ENCODE data around the gene WDR45B.

Gene WDR45B

DNA sequence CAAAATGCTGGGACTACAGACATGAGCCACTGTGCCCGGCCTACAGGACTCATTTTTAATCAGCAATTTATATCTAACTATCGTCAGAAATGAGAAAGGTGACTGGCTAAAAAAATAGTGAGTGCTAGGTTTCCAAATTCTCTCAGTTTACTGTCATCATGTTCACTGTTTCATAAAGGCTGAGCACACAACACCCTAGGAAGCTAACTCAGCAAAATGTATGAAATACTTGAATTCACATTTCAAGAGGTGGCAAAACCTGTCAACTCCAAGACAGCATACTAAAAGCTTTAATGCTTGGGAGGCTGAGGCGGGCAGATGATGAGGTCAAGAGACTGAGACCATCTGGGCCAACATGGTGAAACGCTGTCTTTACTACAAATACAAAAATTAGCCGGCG, 16.7 kb downstream of the WDR45B start:
- H3K4me3 Mint-ChIP-seq: no peak overlapping the region
- H3K9me3 Mint-ChIP-seq: peaks cover under 1% of the 10 kb centered on the region
- peaks cover 55% of the 10 kb centered on the region for H3K36me3 Mint-ChIP-seq
- ATAC-seq: no peak
- peaks cover 23% of the 10 kb centered on the region for H3K4me1 Mint-ChIP-seq
- no peaks in the 10 kb centered on the region for H3K27me3 Mint-ChIP-seq
- H3K27ac Mint-ChIP-seq: no peak overlapping the region

DNA sequence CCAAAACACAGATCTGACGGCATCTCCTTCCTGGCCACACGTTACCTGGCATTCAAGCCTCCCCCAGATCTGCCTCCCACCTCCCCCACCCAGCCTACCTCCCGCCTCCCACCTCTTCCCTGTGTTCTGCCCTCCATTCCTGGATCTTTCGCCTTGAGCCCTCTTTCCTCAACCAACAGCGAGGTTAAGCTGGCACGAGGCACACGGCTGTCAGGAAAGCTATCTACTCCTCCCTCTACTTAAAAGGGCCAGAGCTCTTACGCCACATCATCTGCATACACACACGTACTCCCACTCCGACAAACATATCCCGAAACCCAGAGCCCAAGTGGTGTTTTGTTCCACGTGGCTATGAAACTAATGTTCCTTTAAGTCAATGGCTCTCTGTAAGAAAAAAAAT, 18.0 kb downstream of the WDR45B start:
- ATAC-seq: no peak
- H3K36me3 Mint-ChIP-seq: peaks cover 55% of the 10 kb centered on the region
- H3K9me3 Mint-ChIP-seq: no peaks in the 10 kb centered on the region
- no peaks in the 10 kb centered on the region for H3K27me3 Mint-ChIP-seq
- H3K4me1 Mint-ChIP-seq: peaks cover 19% of the 10 kb centered on the region
- no peak overlapping the region for H3K4me3 Mint-ChIP-seq
- no peak overlapping the region for H3K27ac Mint-ChIP-seq

DNA sequence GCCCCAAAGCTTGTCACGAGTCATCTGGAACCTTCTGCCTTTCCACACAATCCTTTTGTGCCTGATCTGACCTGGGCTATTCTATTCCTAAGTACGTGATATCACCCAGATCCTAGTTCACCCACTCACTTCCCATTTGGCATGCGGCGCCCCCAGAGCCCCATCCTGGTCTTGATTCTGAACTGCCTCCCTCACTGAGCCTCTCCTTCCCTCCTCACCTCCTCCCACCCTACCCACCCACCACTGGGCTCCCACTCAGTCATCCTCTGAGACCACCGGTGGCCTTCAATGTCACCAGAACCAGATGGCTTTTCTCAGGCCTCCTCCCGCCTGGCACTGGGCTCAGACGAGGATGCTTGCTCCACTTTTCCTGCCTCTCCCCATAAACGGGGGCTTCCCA, 18.5 kb downstream of the WDR45B start:
- Mint-ChIP-seq H3K4me3 (no peak overlapping the region), H3K36me3 (peaks cover 58% of the 10 kb centered on the region), H3K27me3 (no peaks in the 10 kb centered on the region), H3K9me3 (no peaks in the 10 kb centered on the region), H3K4me1 (peaks cover 15% of the 10 kb centered on the region), H3K27ac (no peak overlapping the region)
- ATAC-seq: no peak

DNA sequence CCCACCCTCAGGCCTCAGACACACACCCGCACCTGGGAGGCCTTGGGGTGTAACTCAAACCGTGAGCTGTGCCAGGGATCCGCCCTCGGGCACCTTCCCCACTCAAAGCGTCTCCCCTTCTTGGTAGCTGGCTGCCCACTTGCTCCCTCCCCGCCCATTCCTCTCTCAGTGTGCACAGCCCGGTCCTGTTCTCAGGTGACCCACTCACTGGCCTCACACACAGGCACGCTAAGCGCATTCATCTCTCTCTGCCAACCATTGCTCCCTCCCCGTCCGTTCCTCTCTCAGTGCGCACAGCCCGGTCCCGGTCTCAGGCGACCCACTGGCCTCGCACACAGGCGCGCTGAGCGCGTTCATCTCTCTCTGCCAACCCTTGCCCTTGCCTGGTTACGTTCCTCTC, 20.8 kb downstream of the WDR45B start:
- no peak overlapping the region for H3K27ac Mint-ChIP-seq
- no peak overlapping the region for H3K4me3 Mint-ChIP-seq
- H3K4me1 Mint-ChIP-seq: no peaks in the 10 kb centered on the region
- ATAC-seq: no peak
- peaks cover 52% of the 10 kb centered on the region for H3K36me3 Mint-ChIP-seq
- no peaks in the 10 kb centered on the region for H3K27me3 Mint-ChIP-seq
- no peaks in the 10 kb centered on the region for H3K9me3 Mint-ChIP-seq

DNA sequence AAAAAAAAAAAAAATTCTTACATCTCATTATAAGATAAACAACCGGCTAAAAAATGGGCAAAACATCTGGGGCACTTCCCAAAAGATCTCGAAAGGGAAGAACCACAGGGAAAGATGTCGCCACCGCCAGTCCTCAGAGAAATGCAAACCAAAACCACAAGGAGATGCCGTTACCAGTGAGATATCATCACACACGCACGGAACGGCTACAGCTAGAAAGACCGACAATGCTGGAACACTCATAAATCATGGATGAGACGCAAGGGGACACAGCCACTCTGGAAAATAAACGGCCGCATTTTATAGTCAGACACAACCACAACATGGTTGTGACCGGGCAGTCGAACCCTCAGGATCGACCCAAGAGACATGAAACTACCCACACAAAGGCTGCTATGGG, 24.5 kb downstream of the WDR45B start:
- no peak overlapping the region for H3K27ac Mint-ChIP-seq
- no peaks in the 10 kb centered on the region for H3K9me3 Mint-ChIP-seq
- H3K4me1 Mint-ChIP-seq: no peaks in the 10 kb centered on the region
- no peak for ATAC-seq
- H3K27me3 Mint-ChIP-seq: no peaks in the 10 kb centered on the region
- no peak overlapping the region for H3K4me3 Mint-ChIP-seq
- peaks cover 62% of the 10 kb centered on the region for H3K36me3 Mint-ChIP-seq

DNA sequence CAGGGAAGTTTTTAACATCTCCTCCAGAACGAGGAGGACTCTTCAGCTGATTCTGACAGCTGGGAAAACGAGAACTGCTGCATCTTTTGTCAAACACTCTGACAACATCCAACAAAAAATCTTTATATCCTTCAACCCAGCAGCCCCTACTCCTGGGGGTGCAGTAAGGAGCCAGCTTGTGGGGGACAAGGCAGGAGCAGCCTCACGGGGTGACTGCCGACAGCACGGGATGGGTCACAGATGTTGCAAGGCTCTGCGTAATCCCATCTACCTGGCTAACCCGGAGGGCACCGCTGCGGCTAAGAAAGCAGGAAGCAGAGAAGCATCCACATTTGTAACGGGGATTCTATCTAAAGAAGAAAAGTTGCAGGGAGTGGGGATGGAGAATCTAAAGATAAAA, 28.6 kb downstream of the WDR45B start:
- no peak overlapping the region for H3K27ac Mint-ChIP-seq
- H3K9me3 Mint-ChIP-seq: no peaks in the 10 kb centered on the region
- H3K4me1 Mint-ChIP-seq: no peaks in the 10 kb centered on the region
- H3K27me3 Mint-ChIP-seq: no peaks in the 10 kb centered on the region
- H3K4me3 Mint-ChIP-seq: no peak overlapping the region
- peaks cover 64% of the 10 kb centered on the region for H3K36me3 Mint-ChIP-seq
- no peak for ATAC-seq

DNA sequence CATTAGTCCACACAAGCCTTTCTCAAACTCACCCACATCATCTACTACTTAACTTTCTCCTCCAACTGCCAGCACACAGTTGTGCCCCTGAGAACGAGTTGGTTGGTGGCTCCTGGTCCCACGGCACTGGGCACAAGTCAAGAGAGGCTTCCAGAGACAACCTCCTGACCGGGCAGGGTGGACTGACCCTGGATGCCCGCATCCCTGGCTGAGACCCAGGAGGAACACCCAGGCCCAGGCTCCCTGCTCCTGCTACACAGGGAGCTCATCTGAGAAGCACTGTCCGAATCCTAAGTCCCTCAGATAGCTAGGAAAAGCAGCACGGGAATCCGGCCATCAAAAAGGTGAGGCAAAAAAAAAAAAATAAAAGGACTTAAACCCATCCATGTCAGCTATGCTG, 29.0 kb downstream of the WDR45B start:
- H3K27me3 Mint-ChIP-seq: no peaks in the 10 kb centered on the region
- no peak for ATAC-seq
- H3K4me1 Mint-ChIP-seq: no peaks in the 10 kb centered on the region
- no peaks in the 10 kb centered on the region for H3K9me3 Mint-ChIP-seq
- H3K27ac Mint-ChIP-seq: no peak overlapping the region
- peaks cover 66% of the 10 kb centered on the region for H3K36me3 Mint-ChIP-seq
- H3K4me3 Mint-ChIP-seq: no peak overlapping the region

DNA sequence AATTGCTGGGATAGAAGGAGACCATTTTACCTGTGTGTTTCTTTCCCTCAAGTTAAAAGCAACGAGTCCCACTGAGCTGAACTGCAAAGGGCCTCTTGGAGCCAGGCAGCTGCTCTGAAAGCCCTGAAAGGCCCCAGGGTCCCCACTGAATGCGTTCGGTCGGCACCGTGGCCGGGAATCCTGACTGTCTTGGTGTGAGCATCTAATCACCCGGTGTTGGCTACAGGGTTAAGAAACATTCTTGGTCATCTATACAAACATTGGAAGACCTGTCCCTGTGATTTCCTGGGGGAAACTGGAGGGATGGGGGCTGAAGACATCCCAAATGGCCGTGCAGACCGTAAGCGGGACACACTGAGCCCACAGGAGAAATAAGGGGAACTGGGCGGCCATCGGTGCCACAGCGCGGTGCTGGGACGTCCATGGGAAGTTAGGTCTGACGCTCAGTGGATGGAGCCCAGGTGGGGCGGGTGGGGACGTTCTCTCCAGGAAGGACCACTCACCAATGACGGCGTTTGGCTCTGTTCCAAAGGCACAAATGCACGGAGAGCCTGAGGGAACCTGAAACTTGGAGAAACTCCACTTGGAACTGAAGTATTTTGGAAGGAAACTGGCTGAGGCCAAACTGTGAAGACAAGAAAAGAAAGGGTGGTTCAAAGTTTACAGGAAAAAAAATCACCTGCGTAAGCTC, 32.1 kb downstream of the WDR45B start:
- H3K27me3 Mint-ChIP-seq: no peaks in the 10 kb centered on the region
- H3K4me3 Mint-ChIP-seq: no peak overlapping the region
- peaks cover 79% of the 10 kb centered on the region for H3K36me3 Mint-ChIP-seq
- H3K27ac Mint-ChIP-seq: no peak overlapping the region
- H3K9me3 Mint-ChIP-seq: no peaks in the 10 kb centered on the region
- no peaks in the 10 kb centered on the region for H3K4me1 Mint-ChIP-seq
- no peak for ATAC-seq

DNA sequence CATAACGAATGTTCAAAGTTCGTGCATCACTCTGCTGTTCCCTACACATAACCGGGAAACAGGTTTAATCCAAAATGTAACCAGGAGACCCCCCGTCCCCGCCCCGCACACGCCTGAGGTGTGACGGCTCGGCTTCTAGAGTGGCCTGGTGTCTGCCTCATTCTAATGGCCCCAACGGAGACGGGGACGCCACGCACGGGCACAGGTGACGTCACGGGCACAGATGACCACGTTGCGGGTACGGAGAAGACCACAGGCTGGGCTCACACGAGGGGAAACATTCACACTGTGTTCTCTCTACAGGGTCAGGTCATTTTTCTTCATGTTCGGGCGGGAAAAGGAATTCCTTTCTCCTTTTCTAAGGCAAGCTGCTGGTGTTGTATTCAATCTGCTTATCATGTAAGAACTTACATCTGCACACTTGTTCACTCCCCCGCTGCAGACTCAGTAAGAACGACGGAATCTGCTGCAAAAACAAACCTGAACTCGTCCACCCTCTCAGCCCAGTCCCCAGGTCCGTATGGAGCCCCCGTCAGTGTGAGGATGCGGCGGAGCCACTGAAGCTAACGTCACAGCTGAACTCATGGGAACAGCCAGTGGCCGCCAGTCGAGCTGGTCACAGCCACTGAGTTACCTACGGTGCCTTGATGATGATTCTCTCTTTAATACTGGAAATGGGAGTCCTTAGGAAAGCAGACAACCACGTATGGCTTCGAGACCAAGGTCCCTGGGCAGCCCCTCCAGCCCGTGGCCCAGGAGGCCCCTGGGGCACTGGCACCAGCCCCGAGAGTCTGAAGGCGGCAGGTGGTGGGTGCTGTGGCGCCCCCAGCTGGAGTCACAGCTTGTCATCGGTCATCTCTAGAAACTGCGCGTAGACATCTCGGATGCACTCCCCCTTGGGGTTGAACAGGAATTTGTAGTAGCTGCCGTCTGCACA, 32.9 kb downstream of the WDR45B start:
- Mint-ChIP-seq H3K27ac (no peak overlapping the region), H3K4me1 (no peaks in the 10 kb centered on the region), H3K9me3 (no peaks in the 10 kb centered on the region), H3K4me3 (no peak overlapping the region), H3K27me3 (no peaks in the 10 kb centered on the region), H3K36me3 (peaks cover 76% of the 10 kb centered on the region)
- no peak for ATAC-seq

DNA sequence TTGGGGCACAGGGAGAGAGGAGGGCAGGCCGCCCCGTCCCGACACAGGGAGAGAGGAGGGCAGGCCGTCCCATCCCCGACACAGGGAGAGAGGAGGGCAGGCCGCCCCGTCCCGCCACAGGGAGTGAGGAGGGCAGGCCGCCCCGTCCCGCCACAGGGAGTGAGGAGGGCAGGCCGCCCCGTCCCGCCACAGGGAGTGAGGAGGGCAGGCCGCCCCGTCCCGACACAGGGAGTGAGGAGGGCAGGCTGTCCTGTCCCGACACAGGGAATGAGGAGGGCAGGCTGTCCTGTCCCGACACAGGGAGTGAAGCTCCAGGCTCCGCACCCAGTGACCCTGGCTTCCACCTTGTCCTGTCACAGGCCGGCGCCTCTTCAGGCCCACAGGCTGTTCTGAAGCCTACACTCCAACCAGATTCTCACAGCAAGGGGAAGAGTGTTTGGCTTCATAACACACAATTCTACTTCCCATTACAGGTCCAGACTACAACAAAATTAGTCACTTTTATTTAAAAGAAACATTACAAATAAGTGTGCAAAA, 34.1 kb downstream of the WDR45B start:
- H3K27ac Mint-ChIP-seq: no peak overlapping the region
- H3K4me1 Mint-ChIP-seq: no peaks in the 10 kb centered on the region
- H3K4me3 Mint-ChIP-seq: no peak overlapping the region
- H3K27me3 Mint-ChIP-seq: no peaks in the 10 kb centered on the region
- peaks cover 76% of the 10 kb centered on the region for H3K36me3 Mint-ChIP-seq
- no peak for ATAC-seq
- no peaks in the 10 kb centered on the region for H3K9me3 Mint-ChIP-seq

DNA sequence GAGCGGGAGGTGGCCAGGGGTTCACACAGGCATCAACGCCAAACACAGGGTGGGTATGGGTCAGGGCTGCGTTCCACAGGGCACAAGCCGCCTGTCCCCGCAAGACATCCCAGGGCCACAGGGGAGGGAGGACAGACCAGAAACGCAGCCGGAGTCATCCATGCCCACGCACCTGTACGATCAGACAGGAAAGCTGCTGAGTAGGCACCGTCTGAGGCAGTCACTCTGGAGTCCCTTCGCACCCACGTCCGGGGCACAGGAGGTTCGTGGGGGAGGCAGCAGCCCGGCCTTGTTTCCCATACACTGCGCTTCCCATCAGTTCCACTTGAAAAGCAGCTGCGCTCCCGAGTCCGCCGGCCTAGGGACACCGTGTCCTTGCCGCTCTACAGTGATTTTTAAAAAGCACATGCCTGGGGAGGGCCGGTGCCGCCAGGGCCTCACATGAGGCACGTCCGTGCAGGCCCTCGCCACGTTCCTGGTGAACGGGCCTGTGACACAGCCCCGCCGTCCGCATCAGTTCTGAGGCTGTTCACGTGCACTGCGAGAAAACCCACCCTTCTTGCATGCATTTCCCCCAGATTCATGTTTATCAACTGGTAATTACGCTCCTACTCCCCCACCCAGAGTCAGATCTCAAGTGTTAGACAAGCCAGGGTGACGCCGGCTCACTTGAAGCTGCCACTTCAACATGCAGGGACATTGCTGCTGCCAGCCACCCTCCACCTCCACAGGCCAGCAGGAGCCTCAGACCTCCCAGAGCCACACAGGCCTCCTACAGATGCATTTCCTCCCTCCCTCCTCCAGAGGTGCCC, 34.8 kb downstream of the WDR45B start:
- Mint-ChIP-seq H3K9me3 (no peaks in the 10 kb centered on the region), H3K27ac (peak overlapping the region; percentile 19), H3K36me3 (peaks cover 76% of the 10 kb centered on the region), H3K4me1 (no peaks in the 10 kb centered on the region), H3K27me3 (no peaks in the 10 kb centered on the region), H3K4me3 (no peak overlapping the region)
- ATAC-seq: no peak

DNA sequence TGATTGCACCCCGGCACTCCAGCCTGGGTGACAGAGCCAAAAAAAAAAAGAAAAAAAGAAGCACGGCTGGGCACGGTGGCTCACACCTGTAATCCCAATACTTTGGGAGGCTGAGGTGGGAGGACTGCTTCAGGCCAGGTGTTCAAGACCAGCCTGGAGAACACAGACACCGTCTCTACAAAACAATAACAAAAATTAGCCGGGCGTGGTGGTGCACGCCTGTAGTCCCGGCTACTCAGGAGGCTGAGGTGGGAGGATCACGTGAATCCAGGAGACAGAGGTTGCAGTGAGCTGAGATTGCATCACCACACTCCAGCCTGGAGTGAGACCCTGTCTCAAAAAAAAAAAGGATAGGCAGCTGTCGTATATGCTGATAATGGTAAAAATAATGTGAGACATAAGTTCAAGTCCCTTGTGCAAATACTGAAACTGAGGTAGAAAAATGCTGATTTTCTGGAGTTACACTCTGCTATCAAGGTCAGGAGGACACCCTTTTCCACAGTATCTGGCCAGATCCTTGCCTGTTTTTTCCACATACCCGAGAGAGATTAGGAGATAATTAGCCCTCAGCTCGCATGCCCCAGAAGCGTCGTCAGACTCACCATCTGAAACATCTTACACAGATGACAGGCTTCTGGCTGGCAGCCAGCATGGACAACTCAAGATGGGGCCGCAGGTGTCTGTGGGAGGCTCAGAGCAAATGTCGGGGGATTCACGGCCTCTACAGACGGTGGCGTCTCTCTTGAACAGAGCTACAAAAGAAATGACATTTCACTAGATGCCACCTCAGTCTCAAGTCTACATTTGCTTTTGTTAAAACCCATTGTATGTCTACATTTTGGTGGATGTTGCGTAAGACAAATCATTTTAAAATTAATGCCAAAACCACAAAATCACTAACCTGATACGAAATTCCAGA, 36.8 kb downstream of the WDR45B start:
- no peaks in the 10 kb centered on the region for H3K27me3 Mint-ChIP-seq
- H3K4me1 Mint-ChIP-seq: no peaks in the 10 kb centered on the region
- no peak overlapping the region for H3K4me3 Mint-ChIP-seq
- H3K9me3 Mint-ChIP-seq: no peaks in the 10 kb centered on the region
- ATAC-seq: no peak
- peaks cover 76% of the 10 kb centered on the region for H3K36me3 Mint-ChIP-seq
- H3K27ac Mint-ChIP-seq: no peak overlapping the region

DNA sequence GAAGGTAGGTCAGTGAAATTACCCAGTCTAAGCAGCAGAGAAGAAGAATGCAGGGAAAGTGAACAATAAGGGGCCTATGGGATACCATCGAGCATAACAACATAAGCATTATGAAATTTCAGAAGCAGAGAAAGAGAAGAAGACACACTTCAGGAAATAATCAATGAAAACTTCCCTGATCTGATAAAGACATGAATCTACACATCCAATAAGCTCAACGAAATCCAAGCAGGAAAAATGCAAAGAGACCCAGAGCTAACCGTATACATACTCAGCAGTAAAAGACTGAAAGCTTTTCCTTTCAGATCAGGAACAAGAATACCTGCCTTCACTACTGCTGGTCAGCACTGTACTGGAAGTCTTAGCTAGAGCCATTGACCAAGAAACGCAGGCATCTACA, 38.6 kb downstream of the WDR45B start:
- no peaks in the 10 kb centered on the region for H3K9me3 Mint-ChIP-seq
- H3K4me1 Mint-ChIP-seq: no peaks in the 10 kb centered on the region
- H3K36me3 Mint-ChIP-seq: peaks cover 63% of the 10 kb centered on the region
- H3K4me3 Mint-ChIP-seq: no peak overlapping the region
- ATAC-seq: no peak
- H3K27me3 Mint-ChIP-seq: no peaks in the 10 kb centered on the region
- H3K27ac Mint-ChIP-seq: no peak overlapping the region

DNA sequence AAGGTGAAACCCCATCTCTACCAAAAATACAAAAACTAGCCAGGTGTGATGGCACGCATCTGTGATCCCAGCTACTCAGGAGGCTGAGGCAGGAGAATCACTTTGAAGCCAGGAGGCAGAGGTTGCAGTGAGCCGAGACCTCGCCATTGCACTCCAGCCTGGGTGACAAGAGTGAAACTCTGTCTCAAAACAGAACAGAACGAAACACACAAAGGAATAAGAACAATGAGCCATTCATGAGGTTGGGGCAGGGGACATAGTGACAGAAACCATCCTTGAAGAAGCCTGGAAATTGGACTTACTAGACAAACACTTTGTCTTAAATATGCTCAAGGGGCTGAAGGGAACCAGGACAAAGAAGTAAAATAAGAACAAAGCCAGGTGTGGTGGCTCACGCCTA, 39.4 kb downstream of the WDR45B start:
- H3K27ac Mint-ChIP-seq: no peak overlapping the region

More for the DNA sequence above, 39.4 kb downstream of the WDR45B start:
- no peak for ATAC-seq
- Mint-ChIP-seq H3K9me3 (no peaks in the 10 kb centered on the region), H3K4me3 (no peak overlapping the region), H3K27me3 (no peaks in the 10 kb centered on the region), H3K36me3 (peaks cover 64% of the 10 kb centered on the region), H3K4me1 (peaks cover 8% of the 10 kb centered on the region)

Measured in stimulated activated memory B cell treated with anti-CD40 and anti-IgM and Interleukin-4, amounts not matched to agents 10 μg/mL and 1 μg/mL and 100 μg/mL, for 72 hours (primary cell).